HG03159 (cell line): Measurements from ENCODE around the gene MBNL1.
"Not testable (repeated sequence)": the region's sequence is repeated elsewhere in the genome, so short reads cannot be mapped to it uniquely, and the experiment has no call there.

Source experiments
- ATAC-seq: cut with Tn5 transposase; IDR thresholded peaks from one replicate; pipeline ENCODE4 v1.9.1; 2021; ENCODE audit warnings: mild to moderate bottlenecking, moderate library complexity; ENCODE audit not compliant: unreplicated experiment

MBNL1 gene

GRCh38 chr3:152438706-152439105 is 170.0 kb downstream of the MBNL1 start:
- ATAC-seq = no peak

- not testable (repeated sequence) for ATAC-seq
Observed at GRCh38 chr3:152440243-152440642, 171.5 kb downstream of the MBNL1 start.

GRCh38 chr3:152443212-152444023 is 174.7 kb downstream of the MBNL1 start:
- ATAC-seq = peak; percentile 42

- ATAC-seq = no peak
Observed at GRCh38 chr3:152444029-152444641, 175.4 kb downstream of the MBNL1 start.

GRCh38 chr3:152445212-152445611 is 176.5 kb downstream of the MBNL1 start:
- ATAC-seq = no peak

GRCh38 chr3:152446495-152446894 is 177.8 kb downstream of the MBNL1 start:
- ATAC-seq = no peak

- ATAC-seq = no peak
Observed at GRCh38 chr3:152447511-152447910, 178.8 kb downstream of the MBNL1 start.

GRCh38 chr3:152448091-152448490 is 179.4 kb downstream of the MBNL1 start:
- no peak for ATAC-seq

- no peak for ATAC-seq
Observed at GRCh38 chr3:152452318-152452717, 183.6 kb downstream of the MBNL1 start.

- ATAC-seq = no peak
Observed at GRCh38 chr3:152454076-152454875, 185.5 kb downstream of the MBNL1 start.

GRCh38 chr3:152455989-152456388 is 187.3 kb downstream of the MBNL1 start:
- ATAC-seq = no peak

- no peak for ATAC-seq
Observed at GRCh38 chr3:152457500-152458375, 189.0 kb downstream of the MBNL1 start.

- ATAC-seq = no peak
Observed at GRCh38 chr3:152458376-152459117, 189.8 kb downstream of the MBNL1 start.

GRCh38 chr3:152459118-152459515 is 190.4 kb downstream of the MBNL1 start:
- ATAC-seq = no peak

- ATAC-seq = no peak
Observed at GRCh38 chr3:152459572-152459971, 190.8 kb downstream of the MBNL1 start.

GRCh38 chr3:152460936-152461335 is 192.2 kb downstream of the MBNL1 start:
- no peak for ATAC-seq

GRCh38 chr3:152461460-152461859 is 192.7 kb downstream of the MBNL1 start:
- no peak for ATAC-seq

- ATAC-seq = no peak
Observed at GRCh38 chr3:152466784-152467183, 198.1 kb downstream of the MBNL1 start.

GRCh38 chr3:152469248-152470025 is 200.7 kb downstream of the MBNL1 start:
- no peak for ATAC-seq
